ENCODE results near the gene CAPN11. TPM values are rescaled to one million over a fixed set of nuclear protein-coding genes. Genes with fewer than 3 reads are reported as not detected.

Gene CAPN11
- total RNA-seq, 2 experiments from 2014 or later: not detected

- no peaks in the 10 kb centered on the region for H3K9me3 Mint-ChIP-seq (ENCODE audit: low read depth)
- DNase-seq (peak; percentile 59), ATAC-seq (no peak)
- H3K27me3 Mint-ChIP-seq: no peaks in the 10 kb centered on the region
- no peak overlapping the region for H3K4me3 Mint-ChIP-seq
- H3K36me3 Mint-ChIP-seq: peaks cover 25% of the 10 kb centered on the region
- no peak overlapping the region for H3K27ac Mint-ChIP-seq
- H3K4me1 Mint-ChIP-seq: peaks cover 55% of the 10 kb centered on the region
- CTCF ChIA-PET: interaction anchor here (1.5 to 2.1 kb wide), 2 partner anchors 11 to 50 kb away, joined by 4 to 6 read pairs; no protein-coding TSS in a partner anchor
Observed at GRCh38 chr6:44122801-44123200, 35.8 kb upstream of the CAPN11 start.

- no peaks in the 10 kb centered on the region for H3K9me3 Mint-ChIP-seq (ENCODE audit: low read depth)
- H3K27ac Mint-ChIP-seq: no peak overlapping the region
- peaks cover 56% of the 10 kb centered on the region for H3K4me1 Mint-ChIP-seq
- DNase-seq: no peak
- H3K27me3 Mint-ChIP-seq: no peaks in the 10 kb centered on the region
- peaks cover 23% of the 10 kb centered on the region for H3K36me3 Mint-ChIP-seq
- CTCF ChIA-PET: interaction anchor here (0.7 to 2.1 kb wide), 3 partner anchors 12 to 144 kb away, joined by 3 to 6 read pairs (median 4); no protein-coding TSS in a partner anchor
- no peak for ATAC-seq
- no peak overlapping the region for H3K4me3 Mint-ChIP-seq
Observed at GRCh38 chr6:44123544-44123943, 35.1 kb upstream of the CAPN11 start.

GRCh38 chr6:44126320-44127149 lies 32.1 kb upstream of the CAPN11 start:
- Mint-ChIP-seq H3K36me3 (peaks cover 21% of the 10 kb centered on the region), H3K27ac (peak overlapping the region; percentile 89)

GRCh38 chr6:44127186-44128019 lies 31.2 kb upstream of the CAPN11 start, which contains the start of the genes MRPL14 and TMEM63B:
MRPL14 (minus strand) TSS chr6:44127452; CDS start chr6:44116611, 10,841 bp downstream.
TMEM63B (plus strand) TSS chr6:44127554; CDS start chr6:44134585, 7,031 bp downstream.
- ATAC-seq: peak; percentile 94
- peak within 1 kb of the TSS; percentile 89 for H3K27ac Mint-ChIP-seq
- no peaks in the 10 kb centered on the region for H3K9me3 Mint-ChIP-seq (ENCODE audit: low read depth)
- peaks cover 47% of the 10 kb centered on the region for H3K4me1 Mint-ChIP-seq
- CTCF ChIA-PET: interaction anchor here (2.2 kb wide), 1 partner anchor 482 kb away, joined by 4 read pairs; no protein-coding TSS in a partner anchor
- DNase-seq: peak; percentile 90
- H3K27me3 Mint-ChIP-seq: no peaks in the 10 kb centered on the region
- H3K36me3 Mint-ChIP-seq: peaks cover 21% of the 10 kb centered on the region
- peak within 1 kb of the TSS; percentile 98 for H3K4me3 Mint-ChIP-seq

More at GRCh38 chr6:44126320-44127149, 32.1 kb upstream of the CAPN11 start:
- Mint-ChIP-seq H3K9me3 (ENCODE audit: low read depth) (no peaks in the 10 kb centered on the region), H3K4me1 (peaks cover 47% of the 10 kb centered on the region), H3K27me3 (no peaks in the 10 kb centered on the region), H3K4me3 (peak overlapping the region; percentile 98)
- CTCF ChIA-PET: interaction anchor here (1.0 kb wide), 1 partner anchor 10 kb away, joined by 3 read pairs; no protein-coding TSS in a partner anchor
- ATAC-seq (peak; percentile 50), DNase-seq (peak; percentile 81)

GRCh38 chr6:44128020-44128917 lies 30.4 kb upstream of the CAPN11 start:
- ATAC-seq (no peak), DNase-seq (no peak)
- H3K27me3 Mint-ChIP-seq: no peaks in the 10 kb centered on the region
- CTCF ChIA-PET: interaction anchor here (2.2 kb wide), 1 partner anchor 483 kb away, joined by 4 read pairs; no protein-coding TSS in a partner anchor
- H3K9me3 Mint-ChIP-seq (ENCODE audit: low read depth): no peaks in the 10 kb centered on the region
- H3K4me1 Mint-ChIP-seq: peaks cover 40% of the 10 kb centered on the region
- no peak overlapping the region for H3K27ac Mint-ChIP-seq
- H3K36me3 Mint-ChIP-seq: peaks cover 21% of the 10 kb centered on the region
- H3K4me3 Mint-ChIP-seq: peak overlapping the region; percentile 98

GRCh38 chr6:44129841-44130322 lies 28.7 kb upstream of the CAPN11 start:
- H3K27ac Mint-ChIP-seq: no peak overlapping the region
- CTCF ChIA-PET: interaction anchor here (0.9 to 2.2 kb wide), 5 partner anchors 12 to 485 kb away, joined by 3 to 6 read pairs (median 4); no protein-coding TSS in a partner anchor
- H3K27me3 Mint-ChIP-seq: no peaks in the 10 kb centered on the region
- peaks cover 10% of the 10 kb centered on the region for H3K36me3 Mint-ChIP-seq
- H3K4me3 Mint-ChIP-seq: peak overlapping the region; percentile 24
- peaks cover 29% of the 10 kb centered on the region for H3K4me1 Mint-ChIP-seq
- no peak for ATAC-seq
- H3K9me3 Mint-ChIP-seq (ENCODE audit: low read depth): no peaks in the 10 kb centered on the region
- DNase-seq: no peak

GRCh38 chr6:44131892-44132291 lies 26.7 kb upstream of the CAPN11 start:
- Mint-ChIP-seq H3K36me3 (no peaks in the 10 kb centered on the region), H3K27me3 (no peaks in the 10 kb centered on the region), H3K4me1 (peaks cover 14% of the 10 kb centered on the region), H3K27ac (no peak overlapping the region), H3K4me3 (no peak overlapping the region), H3K9me3 (ENCODE audit: low read depth) (no peaks in the 10 kb centered on the region)
- ATAC-seq: no peak
- DNase-seq: no peak
- CTCF ChIA-PET: interaction anchor here (0.7 to 1.7 kb wide), 4 partner anchors 12 to 133 kb away, joined by 3 to 6 read pairs (median 4); partner anchors contain the start of gene SLC29A1

- Mint-ChIP-seq H3K4me1 (peaks cover 14% of the 10 kb centered on the region), H3K27me3 (no peaks in the 10 kb centered on the region), H3K27ac (no peak overlapping the region), H3K36me3 (no peaks in the 10 kb centered on the region), H3K4me3 (no peak overlapping the region), H3K9me3 (ENCODE audit: low read depth) (no peaks in the 10 kb centered on the region)
- CTCF ChIA-PET: interaction anchor here (0.7 to 1.7 kb wide), 2 partner anchors 12 to 19 kb away, joined by 3 to 6 read pairs; no protein-coding TSS in a partner anchor
- ATAC-seq (no peak), DNase-seq (no peak)
Observed at GRCh38 chr6:44132476-44132875, 26.1 kb upstream of the CAPN11 start.

GRCh38 chr6:44133003-44133931 lies 25.4 kb upstream of the CAPN11 start:
- no peak overlapping the region for H3K27ac Mint-ChIP-seq
- H3K27me3 Mint-ChIP-seq: no peaks in the 10 kb centered on the region
- ATAC-seq: no peak

GRCh38 chr6:44133981-44134711 lies 24.5 kb upstream of the CAPN11 start:
- Mint-ChIP-seq H3K27me3 (no peaks in the 10 kb centered on the region), H3K27ac (no peak overlapping the region), H3K4me1 (peaks cover 8% of the 10 kb centered on the region), H3K9me3 (ENCODE audit: low read depth) (no peaks in the 10 kb centered on the region), H3K36me3 (no peaks in the 10 kb centered on the region), H3K4me3 (no peak overlapping the region)
- ATAC-seq: no peak
- no peak for DNase-seq
- CTCF ChIA-PET: no interaction called here

More at GRCh38 chr6:44133003-44133931, 25.4 kb upstream of the CAPN11 start:
- no peak for DNase-seq
- no peak overlapping the region for H3K4me3 Mint-ChIP-seq
- H3K36me3 Mint-ChIP-seq: no peaks in the 10 kb centered on the region
- H3K9me3 Mint-ChIP-seq (ENCODE audit: low read depth): no peaks in the 10 kb centered on the region
- CTCF ChIA-PET: interaction anchor here (1.7 kb wide), 1 partner anchor 18 kb away, joined by 6 read pairs; no protein-coding TSS in a partner anchor
- H3K4me1 Mint-ChIP-seq: peaks cover 12% of the 10 kb centered on the region
